Activated naive CD4-positive, alpha-beta T cell (primary cell): ENCODE measurements around the gene ARHGEF40.
"Not testable (repeated sequence)": the region's sequence is repeated elsewhere in the genome, so short reads cannot be mapped to it uniquely, and the experiment has no call there.

Experiments
- DNase-seq, 4 experiments: peaks; one replicate each; lab custom pipeline; 2025; lab: John Stamatoyannopoulos, UW

Gene ARHGEF40

GRCh38 chr14:21039585-21040369, 30.3 kb upstream of the ARHGEF40 start:
- DNase-seq: no peak

GRCh38 chr14:21040370-21040925, 29.7 kb upstream of the ARHGEF40 start:
- no peak for DNase-seq

- not testable (repeated sequence) for DNase-seq
Measured at GRCh38 chr14:21040941-21041340, 29.2 kb upstream of the ARHGEF40 start.

- DNase-seq: no peak
Measured at GRCh38 chr14:21041676-21042433, 28.2 kb upstream of the ARHGEF40 start, which contains the start of gene RNASE7. RNASE7 (plus strand) TSS chr14:21042362; CDS start chr14:21042993, 631 bp downstream.

GRCh38 chr14:21042918-21043317, 27.2 kb upstream of the ARHGEF40 start:
- DNase-seq: no peak

GRCh38 chr14:21043387-21043973, 26.6 kb upstream of the ARHGEF40 start:
- DNase-seq: no peak

GRCh38 chr14:21043974-21044618, 26.0 kb upstream of the ARHGEF40 start:
- no peak for DNase-seq

GRCh38 chr14:21047378-21047781, 22.7 kb upstream of the ARHGEF40 start:
- no peak for DNase-seq

GRCh38 chr14:21048638-21049037, 21.5 kb upstream of the ARHGEF40 start:
- DNase-seq: no peak

- DNase-seq: no peak
Measured at GRCh38 chr14:21049271-21049673, 20.8 kb upstream of the ARHGEF40 start.

- DNase-seq: no peak
Measured at GRCh38 chr14:21050597-21050996, 19.5 kb upstream of the ARHGEF40 start.

- DNase-seq: no peak
Measured at GRCh38 chr14:21053184-21054122, 16.7 kb upstream of the ARHGEF40 start.

GRCh38 chr14:21054123-21054767, 15.9 kb upstream of the ARHGEF40 start:
- DNase-seq: no peak

GRCh38 chr14:21054768-21055145, 15.3 kb upstream of the ARHGEF40 start:
- DNase-seq: no peak

- DNase-seq: no peak
Measured at GRCh38 chr14:21055432-21056117, 14.5 kb upstream of the ARHGEF40 start.

GRCh38 chr14:21056520-21057163, 13.5 kb upstream of the ARHGEF40 start:
- DNase-seq: no peak

GRCh38 chr14:21057803-21058675, 12.1 kb upstream of the ARHGEF40 start, which contains the start of gene RNASE8:
RNASE8 (plus strand) TSS chr14:21057822; CDS start chr14:21057893, 71 bp downstream.
- DNase-seq: no peak

- no peak for DNase-seq
Measured at GRCh38 chr14:21058903-21059302, 11.2 kb upstream of the ARHGEF40 start.
